Breast epithelium (tissue), 4 donors: ENCODE results near the gene GALNT2. TPM values are rescaled to one million over a fixed set of nuclear protein-coding genes. Genes with fewer than 3 reads are reported as not detected.

Experiments
- DNase-seq, 2 donors: peaks; one replicate each; pipeline ENCODE4 v3.0.0-alpha.2; 2019; ENCODE audit warnings: low spot score in 2 of 2
- H3K27ac ChIP-seq, 2 donors: fragments of 200-600 bp; sonication (generic) in 1 of 2; one replicate each; pipeline ENCODE4 v1.5.1; 2016 to 2019; ENCODE audit warnings: mild to moderate bottlenecking in 1 of 2
- H3K27me3 ChIP-seq, 2 donors: fragments of 200-600 bp; sonication (generic) in 1 of 2; one replicate each; pipeline versions ENCODE4 v1.5.1 to v1.6.0; 2017 to 2019; ENCODE audit warnings: control low read depth in 1 of 2, mild to moderate bottlenecking in 1 of 2
- H3K36me3 ChIP-seq: fragments of 200-600 bp; one replicate; pipeline ENCODE4 v1.5.1; 2019
- H3K4me1 ChIP-seq, 2 donors: fragments of 200-600 bp; sonication (generic); one replicate each; pipeline ENCODE4 v1.5.1; 2016 to 2019; ENCODE audit warnings: control low read depth in 1 of 2
- H3K4me3 ChIP-seq, 3 donors: fragments of 200-600 bp; sonication (generic); 1 replicate in 2 of 3; 2 replicates in 1 of 3; pipeline ENCODE4 v1.5.1; 2016 to 2019; ENCODE audit warnings: mild to moderate bottlenecking in 3 of 3, moderate library complexity in 2 of 3
- H3K9me3 ChIP-seq, 2 donors: fragments of 200-600 bp; sonication (generic) in 1 of 2; one replicate each; pipeline ENCODE4 v1.5.1; 2016 to 2019; ENCODE audit warnings: control low read depth in 1 of 2
- CTCF ChIP-seq, 3 donors: fragments of 450-650 bp; IDR thresholded peaks; one replicate each; pipeline ENCODE4 v1.5.1; 2016 to 2017; ENCODE audit warnings: antibody characterized with exemption in 3 of 3, mild to moderate bottlenecking in 3 of 3, moderate library complexity in 3 of 3
- POLR2A ChIP-seq: fragments of 450-650 bp; IDR thresholded peaks from one replicate; pipeline ENCODE4 v1.6.1; 2016; ENCODE audit warnings: antibody characterized with exemption, mild to moderate bottlenecking, moderate library complexity
- POLR2AphosphoS5 ChIP-seq, 3 donors: sonication (generic); formaldehyde crosslinking; IDR thresholded peaks; one replicate each; pipeline ENCODE4 v1.6.1; 2017; ENCODE audit warnings: antibody characterized with exemption in 3 of 3
- intact Hi-C: fragments of 100-400 bp; cut with DNase I; formaldehyde crosslinking; loops from one replicate; pipeline ENCODE4 v1.15.1; 2023; ENCODE audit warnings: low total_unique reads
- total RNA-seq, 3 donors: library from RNA; depleted of rRNA; stranded (reverse); fragments of >200 nt; gene quantifications; one replicate each; pipeline ENCODE4 v1.1.0, GENCODE V29; 2016

Gene GALNT2
- total RNA-seq, 3 donors from 2014 or later, result 27.4 to 53.0 (median 42.6) TPM

- Histone ChIP-seq H3K27ac (no peak overlapping the region), H3K9me3 (no peaks in the 10 kb centered on the region), H3K27me3 (no peaks in the 10 kb centered on the region), H3K36me3 (no peaks in the 10 kb centered on the region), H3K4me3 (no peak overlapping the region), H3K4me1 (no peaks in the 10 kb centered on the region)
- DNase-seq, result peak in 1 of 2 donors; percentile 24
- TF ChIP-seq POLR2AphosphoS5 (IDR thresholded peaks at IDR 0.05) (no peak), POLR2A (no peak), CTCF (IDR thresholded peaks at IDR 0.05) (no peak)
- intact Hi-C loops, result loop anchor here (5.0 kb wide), 1 partner anchor 139 kb away; no protein-coding TSS in a partner anchor
These were observed 206.2 kb downstream of the GALNT2 start for GRCh38 chr1:230273141-230273710.

GRCh38 chr1:230274254-230274653 lies 207.2 kb downstream of the GALNT2 start:
- no peaks in the 10 kb centered on the region for H3K4me1 ChIP-seq
- TF ChIP-seq POLR2AphosphoS5 (IDR thresholded peaks at IDR 0.05) (no peak), CTCF (IDR thresholded peaks at IDR 0.05) (no peak), POLR2A (no peak)
- no peak overlapping the region for H3K4me3 ChIP-seq
- intact Hi-C loops, result loop anchor here (5.0 kb wide), 1 partner anchor 138 kb away; no protein-coding TSS in a partner anchor
- DNase-seq, result peak in 1 of 2 donors; percentile 37
- peak overlapping the region in 1 of 2 donors; percentile 22 for H3K27ac ChIP-seq
- H3K36me3 ChIP-seq, result no peaks in the 10 kb centered on the region
- H3K9me3 ChIP-seq, result no peaks in the 10 kb centered on the region
- H3K27me3 ChIP-seq, result no peaks in the 10 kb centered on the region

GRCh38 chr1:230276401-230276800 lies 209.4 kb downstream of the GALNT2 start:
- Histone ChIP-seq H3K4me3 (no peak overlapping the region), H3K4me1 (no peaks in the 10 kb centered on the region), H3K27me3 (no peaks in the 10 kb centered on the region), H3K27ac (no peak overlapping the region), H3K36me3 (no peaks in the 10 kb centered on the region), H3K9me3 (no peaks in the 10 kb centered on the region)
- intact Hi-C loops, result no loop called here
- no peak for TF ChIP-seq POLR2AphosphoS5 (IDR thresholded peaks at IDR 0.05)
- DNase-seq, result peak in 1 of 2 donors; percentile 19

GRCh38 chr1:230277201-230278025 lies 210.4 kb downstream of the GALNT2 start:
- Histone ChIP-seq H3K36me3 (no peaks in the 10 kb centered on the region), H3K9me3 (no peaks in the 10 kb centered on the region), H3K4me3 (no peak overlapping the region), H3K27me3 (no peaks in the 10 kb centered on the region), H3K27ac (no peak overlapping the region), H3K4me1 (no peaks in the 10 kb centered on the region)
- intact Hi-C loops, result no loop called here
- peak in 1 of 2 donors; percentile 35 for DNase-seq
- TF ChIP-seq POLR2AphosphoS5 (IDR thresholded peaks at IDR 0.05), result no peak
- TF ChIP-seq POLR2A, result no peak
- no peak for TF ChIP-seq CTCF (IDR thresholded peaks at IDR 0.05)

- Histone ChIP-seq H3K9me3 (no peaks in the 10 kb centered on the region), H3K27me3 (no peaks in the 10 kb centered on the region), H3K4me1 (no peaks in the 10 kb centered on the region), H3K27ac (no peak overlapping the region), H3K4me3 (no peak overlapping the region), H3K36me3 (no peaks in the 10 kb centered on the region)
- intact Hi-C loops, result no loop called here
- TF ChIP-seq POLR2AphosphoS5 (IDR thresholded peaks at IDR 0.05), result no peak
- TF ChIP-seq POLR2A, result no peak
- TF ChIP-seq CTCF (IDR thresholded peaks at IDR 0.05), result no peak
- DNase-seq, result peak in 1 of 2 donors; percentile 38
These were observed 211.3 kb downstream of the GALNT2 start for GRCh38 chr1:230278376-230278775.
